ENCODE data around the gene HOGA1.
"Not testable (repeated sequence)": the region's sequence is repeated elsewhere in the genome, so short reads cannot be mapped to it uniquely, and the experiment has no call there.

The HOGA1 gene

GRCh38 chr10:97649405-97649750 is 65.2 kb downstream of the HOGA1 start:
- DNase-seq (ENCODE audit: low spot score): not testable (repeated sequence)

GRCh38 chr10:97650726-97651125 is 66.5 kb downstream of the HOGA1 start:
- no peak for DNase-seq (ENCODE audit: low spot score)

DNA sequence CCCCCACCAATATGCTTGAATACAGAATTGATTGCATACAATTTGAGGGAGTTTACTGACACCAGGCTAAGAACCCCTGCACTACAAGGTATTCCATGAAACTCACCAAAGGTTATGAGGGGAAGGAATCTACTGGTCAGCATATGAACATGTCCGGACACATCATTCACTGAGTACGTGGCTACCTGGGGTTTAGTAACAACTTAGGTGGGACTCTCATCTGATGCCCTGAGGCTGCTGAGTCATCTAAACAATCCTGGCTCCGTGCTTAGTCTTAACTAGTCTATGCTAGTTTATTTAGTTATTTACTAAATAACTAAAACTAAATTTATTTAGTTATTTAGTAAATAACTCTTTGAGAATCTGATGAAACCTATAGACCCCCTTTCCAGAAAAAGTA is 67.6 kb downstream of the HOGA1 start:
- peak; percentile 65 for DNase-seq (ENCODE audit: low spot score)

DNA sequence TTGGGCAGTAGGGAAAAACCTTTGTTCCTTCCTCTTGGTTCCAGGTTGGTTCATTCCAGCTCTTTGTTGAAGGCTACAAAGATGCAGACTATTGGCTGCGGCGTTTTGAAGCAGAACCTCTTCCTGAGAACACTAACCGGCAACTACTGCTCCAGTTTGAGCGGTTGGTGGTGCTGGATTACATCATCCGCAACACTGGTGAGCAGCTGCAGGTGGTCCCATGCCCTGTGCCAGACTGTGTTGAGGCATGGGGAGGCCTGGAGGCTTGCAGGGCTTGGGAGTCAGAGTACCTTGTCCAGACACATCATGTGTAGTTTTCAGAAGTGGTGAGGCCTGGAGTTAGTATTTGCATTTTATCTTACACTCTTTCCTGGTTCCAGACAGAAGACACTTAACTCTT is 72.6 kb downstream of the HOGA1 start:
- DNase-seq (ENCODE audit: low spot score): no peak

DNA sequence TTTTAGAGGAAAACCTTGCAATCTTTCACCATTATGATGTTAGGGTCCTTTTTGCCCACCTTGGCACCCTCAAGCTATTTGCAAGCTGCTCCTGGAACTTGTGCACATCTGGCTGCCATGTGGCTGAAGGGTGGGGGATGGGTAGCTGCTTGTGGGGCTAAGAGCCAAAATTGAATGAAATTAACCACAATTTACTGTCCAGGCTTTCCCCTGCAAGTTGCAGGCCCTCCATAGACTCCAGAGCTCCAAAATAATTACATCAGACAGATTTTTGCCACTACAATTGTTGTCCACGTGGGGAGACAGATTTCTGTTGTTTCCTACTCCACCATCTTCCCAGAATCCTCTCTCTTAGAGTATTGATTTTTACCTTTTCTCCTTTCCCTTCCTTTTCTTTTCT is 75.4 kb downstream of the HOGA1 start:
- no peak for DNase-seq (ENCODE audit: low spot score)

All from hematopoietic multipotent progenitor cell treated with erythropoietin and hydrocortisone succinate and interleukin-3 and kit ligand, for 17 days (in vitro differentiated cells).